Measurements from ENCODE around the gene CD2.

Gene CD2

GRCh38 chr1:116760996-116761665 lies 6.9 kb downstream of the CD2 start:
- DNase-seq, result no peak

GRCh38 chr1:116762281-116762680 lies 8.1 kb downstream of the CD2 start:
- DNase-seq, result no peak

GRCh38 chr1:116762781-116763115 lies 8.5 kb downstream of the CD2 start:
- DNase-seq, result no peak

GRCh38 chr1:116763116-116763786 lies 9.0 kb downstream of the CD2 start:
- DNase-seq, result no peak

- no peak for DNase-seq
Observed at GRCh38 chr1:116763787-116764465, 9.7 kb downstream of the CD2 start.

- DNase-seq, result no peak
Observed at GRCh38 chr1:116764466-116764898, 10.3 kb downstream of the CD2 start.

- DNase-seq, result no peak
Observed at GRCh38 chr1:116764906-116765862, 11.0 kb downstream of the CD2 start.

GRCh38 chr1:116765962-116766361 lies 11.7 kb downstream of the CD2 start:
- DNase-seq, result no peak

- no peak for DNase-seq
Observed at GRCh38 chr1:116766616-116767469, 12.6 kb downstream of the CD2 start.

GRCh38 chr1:116767782-116768382 lies 13.7 kb downstream of the CD2 start:
- DNase-seq, result no peak

- DNase-seq, result no peak
Observed at GRCh38 chr1:116768416-116769103, 14.3 kb downstream of the CD2 start.

GRCh38 chr1:116769104-116769452 lies 14.8 kb downstream of the CD2 start:
- no peak for DNase-seq

- peak; percentile 65 for DNase-seq
Observed at GRCh38 chr1:116769561-116769977, 15.3 kb downstream of the CD2 start.

- no peak for DNase-seq
Observed at GRCh38 chr1:116769994-116770393, 15.8 kb downstream of the CD2 start.

GRCh38 chr1:116770625-116771024 lies 16.4 kb downstream of the CD2 start:
- no peak for DNase-seq

GRCh38 chr1:116771997-116772647 lies 17.9 kb downstream of the CD2 start:
- DNase-seq, result no peak

- DNase-seq, result no peak
Observed at GRCh38 chr1:116772648-116773045, 18.4 kb downstream of the CD2 start.

- no peak for DNase-seq
Observed at GRCh38 chr1:116775116-116775752, 21.0 kb downstream of the CD2 start.

- DNase-seq, result no peak
Observed at GRCh38 chr1:116777831-116778830, 23.9 kb downstream of the CD2 start.
